SK-N-SH treated with all-trans-retinoic acid at 6 μM for 48 hours (cell line): ENCODE results near the gene CCDC3.

Source experiments
- ATAC-seq: fragments of 200-7000 bp; cut with Tn5 transposase; 3 replicates; pipeline ENCODE4 v1.9.1; 2020; ENCODE audit warnings: mild to moderate bottlenecking, moderate library complexity
- ARNTL ChIP-seq: fragments of 450-650 bp; formaldehyde crosslinking; IDR thresholded peaks from 2 replicates; pipeline ENCODE4 v1.5.0; 2020; ENCODE audit warnings: low read depth, mild to moderate bottlenecking, moderate library complexity, borderline replicate concordance
- BACH2 ChIP-seq: fragments of 250-450 bp; sonication (Bioruptor Pico); IDR thresholded peaks from 2 replicates; pipeline ENCODE4 v1.9.0; 2021; ENCODE audit warnings: mild to moderate bottlenecking, borderline replicate concordance
- CSDC2 ChIP-seq: fragments of 250-450 bp; sonication (Bioruptor Pico); IDR thresholded peaks from 2 replicates; pipeline ENCODE4 v1.5.0; 2020; ENCODE audit warnings: mild to moderate bottlenecking, moderate library complexity
- ESRRG ChIP-seq: fragments of 250-450 bp; sonication (Bioruptor Pico); IDR thresholded peaks from 2 replicates; pipeline ENCODE4 v1.6.1; 2021; ENCODE audit warnings: mild to moderate bottlenecking
- GLIS3 ChIP-seq: fragments of 250-450 bp; sonication (Bioruptor Pico); IDR thresholded peaks from 2 replicates; pipeline ENCODE4 v1.5.0; 2020; ENCODE audit warnings: mild to moderate bottlenecking, moderate library complexity
- ISL1 ChIP-seq: fragments of 250-450 bp; sonication (Bioruptor Pico); IDR thresholded peaks from 2 replicates; pipeline ENCODE4 v2.1.2; 2022; ENCODE audit warnings: mild to moderate bottlenecking, moderate library complexity
- RARB ChIP-seq: fragments of 250-450 bp; sonication (Bioruptor Pico); IDR thresholded peaks from 2 replicates; pipeline ENCODE4 v1.8.0; 2021; ENCODE audit warnings: mild to moderate bottlenecking, moderate library complexity
- TCF4 ChIP-seq: fragments of 250-450 bp; sonication (Bioruptor Pico); IDR thresholded peaks from 2 replicates; pipeline ENCODE4 v1.8.0; 2021; ENCODE audit warnings: mild to moderate bottlenecking, moderate library complexity, borderline replicate concordance
- TOX ChIP-seq: fragments of 250-450 bp; sonication (Bioruptor Pico); IDR thresholded peaks from 2 replicates; pipeline ENCODE4 v1.8.0; 2021; ENCODE audit warnings: mild to moderate bottlenecking, moderate library complexity, borderline replicate concordance
- ZC3H10 ChIP-seq: fragments of 250-450 bp; sonication (Bioruptor Pico); IDR thresholded peaks from 2 replicates; pipeline ENCODE4 v1.5.1; 2021; ENCODE audit warnings: mild to moderate bottlenecking, moderate library complexity
- ZFP3 ChIP-seq: fragments of 250-450 bp; sonication (Bioruptor Pico); IDR thresholded peaks from 2 replicates; pipeline ENCODE4 v1.5.0; 2020; ENCODE audit warnings: mild to moderate bottlenecking, moderate library complexity
- ZFP30 ChIP-seq: fragments of 450-650 bp; formaldehyde crosslinking; IDR thresholded peaks from 2 replicates; pipeline ENCODE4 v1.5.0; 2022; ENCODE audit warnings: mild to moderate bottlenecking, moderate library complexity
- ZNF70 ChIP-seq: fragments of 450-650 bp; formaldehyde crosslinking; IDR thresholded peaks from 2 replicates; pipeline ENCODE4 v1.5.0; 2020; ENCODE audit warnings: mild to moderate bottlenecking, moderate library complexity
- ZNF8 ChIP-seq: fragments of 450-650 bp; formaldehyde crosslinking; IDR thresholded peaks from 2 replicates; pipeline ENCODE4 v1.5.0; 2020; ENCODE audit warnings: mild to moderate bottlenecking, moderate library complexity
- TF ChIP-seq, protein P1 (sequence below): fragments of 250-450 bp; sonication (Bioruptor Pico); IDR thresholded peaks from 2 replicates; pipeline ENCODE4 v1.5.1; 2021; ENCODE audit warnings: mild to moderate bottlenecking, moderate library complexity
- TF ChIP-seq, protein P2 (sequence below): fragments of 250-450 bp; sonication (Bioruptor Pico); IDR thresholded peaks from 2 replicates; pipeline ENCODE4 v1.5.1; 2020; ENCODE audit warnings: low read depth, mild to moderate bottlenecking, moderate library complexity
- TF ChIP-seq, protein P3 (sequence below): fragments of 250-450 bp; sonication (Bioruptor Pico); IDR thresholded peaks from 2 replicates; pipeline ENCODE4 v1.8.0; 2020; ENCODE audit warnings: mild to moderate bottlenecking, moderate library complexity, borderline replicate concordance
- TF ChIP-seq, protein P4 (sequence below): fragments of 250-450 bp; sonication (Bioruptor Pico); IDR thresholded peaks from 2 replicates; pipeline ENCODE4 v1.5.0; 2020; ENCODE audit warnings: mild to moderate bottlenecking, moderate library complexity
- TF ChIP-seq, protein P5 (sequence below): fragments of 250-450 bp; sonication (Bioruptor Pico); IDR thresholded peaks from 2 replicates; pipeline ENCODE4 v1.8.0; 2021; ENCODE audit warnings: low read depth, mild to moderate bottlenecking, moderate library complexity, borderline replicate concordance

CCDC3 gene

DNA sequence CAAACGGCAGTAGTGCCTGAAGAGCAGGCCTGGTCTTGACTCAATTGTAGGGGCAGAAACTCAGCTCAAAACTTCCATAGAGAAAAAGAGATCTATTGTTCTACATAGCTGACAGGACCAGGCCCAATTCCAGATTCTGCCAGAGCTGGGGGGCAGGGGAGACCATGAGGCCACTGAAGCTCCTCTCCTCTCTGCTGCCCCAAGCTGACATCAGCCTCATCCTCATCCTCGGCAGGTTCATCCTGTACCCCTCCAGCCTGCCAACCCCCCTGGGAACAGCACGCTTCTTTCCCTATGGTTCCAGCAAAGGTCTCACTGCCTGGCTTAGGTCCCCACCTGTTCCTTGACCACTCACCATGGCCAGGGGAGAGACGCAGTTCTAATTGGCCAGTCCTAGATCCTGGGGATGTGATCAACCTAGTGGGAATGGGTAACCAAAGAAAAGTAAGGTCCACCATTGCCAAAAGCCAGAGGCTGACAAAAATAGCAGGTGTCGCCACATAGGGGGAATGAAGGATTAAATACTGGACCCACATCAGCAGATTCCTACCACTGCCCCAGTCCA is 42.9 kb downstream of the CCDC3 start:
- ATAC-seq, result no peak
- TF ChIP-seq ISL1 (no peak), RARB (CRISPR knock-in tag) (no peak), ZFP3 (CRISPR knock-in tag) (no peak), ZNF70 (CRISPR knock-in tag) (no peak), ESRRG (CRISPR knock-in tag) (no peak), GLIS3 (CRISPR knock-in tag) (no peak), CSDC2 (CRISPR knock-in tag) (no peak)
- TF ChIP-seq, protein P1, sequence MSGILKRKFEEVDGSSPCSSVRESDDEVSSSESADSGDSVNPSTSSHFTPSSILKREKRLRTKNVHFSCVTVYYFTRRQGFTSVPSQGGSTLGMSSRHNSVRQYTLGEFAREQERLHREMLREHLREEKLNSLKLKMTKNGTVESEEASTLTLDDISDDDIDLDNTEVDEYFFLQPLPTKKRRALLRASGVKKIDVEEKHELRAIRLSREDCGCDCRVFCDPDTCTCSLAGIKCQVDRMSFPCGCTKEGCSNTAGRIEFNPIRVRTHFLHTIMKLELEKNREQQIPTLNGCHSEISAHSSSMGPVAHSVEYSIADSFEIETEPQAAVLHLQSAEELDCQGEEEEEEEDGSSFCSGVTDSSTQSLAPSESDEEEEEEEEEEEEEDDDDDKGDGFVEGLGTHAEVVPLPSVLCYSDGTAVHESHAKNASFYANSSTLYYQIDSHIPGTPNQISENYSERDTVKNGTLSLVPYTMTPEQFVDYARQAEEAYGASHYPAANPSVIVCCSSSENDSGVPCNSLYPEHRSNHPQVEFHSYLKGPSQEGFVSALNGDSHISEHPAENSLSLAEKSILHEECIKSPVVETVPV (CRISPR knock-in tag), result no peak
- TF ChIP-seq, protein P2, sequence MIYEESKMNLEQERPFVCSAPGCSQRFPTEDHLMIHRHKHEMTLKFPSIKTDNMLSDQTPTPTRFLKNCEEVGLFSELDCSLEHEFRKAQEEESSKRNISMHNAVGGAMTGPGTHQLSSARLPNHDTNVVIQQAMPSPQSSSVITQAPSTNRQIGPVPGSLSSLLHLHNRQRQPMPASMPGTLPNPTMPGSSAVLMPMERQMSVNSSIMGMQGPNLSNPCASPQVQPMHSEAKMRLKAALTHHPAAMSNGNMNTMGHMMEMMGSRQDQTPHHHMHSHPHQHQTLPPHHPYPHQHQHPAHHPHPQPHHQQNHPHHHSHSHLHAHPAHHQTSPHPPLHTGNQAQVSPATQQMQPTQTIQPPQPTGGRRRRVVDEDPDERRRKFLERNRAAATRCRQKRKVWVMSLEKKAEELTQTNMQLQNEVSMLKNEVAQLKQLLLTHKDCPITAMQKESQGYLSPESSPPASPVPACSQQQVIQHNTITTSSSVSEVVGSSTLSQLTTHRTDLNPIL (CRISPR knock-in tag), result no peak

DNA sequence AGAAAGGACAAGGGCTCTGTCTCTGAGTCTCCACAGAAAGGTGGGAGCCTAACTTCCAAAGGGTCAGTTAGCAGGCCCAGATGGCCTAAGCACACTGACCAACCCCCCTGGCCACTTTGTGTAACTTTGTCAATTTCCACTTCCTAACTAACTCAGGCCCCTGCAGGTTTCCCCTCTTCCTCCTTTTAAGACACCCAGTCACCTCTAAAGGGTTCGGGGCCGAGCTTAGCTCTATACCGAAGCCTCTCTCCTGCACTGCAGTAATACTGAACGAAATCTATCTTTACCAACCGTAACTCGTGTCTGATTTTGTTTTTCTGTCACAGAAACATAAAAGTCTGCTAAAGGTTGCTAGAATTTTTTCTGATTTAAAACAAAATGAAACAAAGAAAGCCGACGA is 44.4 kb downstream of the CCDC3 start:
- ATAC-seq, result no peak
- TF ChIP-seq ZC3H10 (CRISPR knock-in tag), result no peak
- TF ChIP-seq ZFP30, result no peak
- no peak for TF ChIP-seq BACH2 (CRISPR knock-in tag)
- no peak for TF ChIP-seq ZNF70 (CRISPR knock-in tag)
- TF ChIP-seq, protein P1 (CRISPR knock-in tag), result no peak
- TF ChIP-seq, protein P3, sequence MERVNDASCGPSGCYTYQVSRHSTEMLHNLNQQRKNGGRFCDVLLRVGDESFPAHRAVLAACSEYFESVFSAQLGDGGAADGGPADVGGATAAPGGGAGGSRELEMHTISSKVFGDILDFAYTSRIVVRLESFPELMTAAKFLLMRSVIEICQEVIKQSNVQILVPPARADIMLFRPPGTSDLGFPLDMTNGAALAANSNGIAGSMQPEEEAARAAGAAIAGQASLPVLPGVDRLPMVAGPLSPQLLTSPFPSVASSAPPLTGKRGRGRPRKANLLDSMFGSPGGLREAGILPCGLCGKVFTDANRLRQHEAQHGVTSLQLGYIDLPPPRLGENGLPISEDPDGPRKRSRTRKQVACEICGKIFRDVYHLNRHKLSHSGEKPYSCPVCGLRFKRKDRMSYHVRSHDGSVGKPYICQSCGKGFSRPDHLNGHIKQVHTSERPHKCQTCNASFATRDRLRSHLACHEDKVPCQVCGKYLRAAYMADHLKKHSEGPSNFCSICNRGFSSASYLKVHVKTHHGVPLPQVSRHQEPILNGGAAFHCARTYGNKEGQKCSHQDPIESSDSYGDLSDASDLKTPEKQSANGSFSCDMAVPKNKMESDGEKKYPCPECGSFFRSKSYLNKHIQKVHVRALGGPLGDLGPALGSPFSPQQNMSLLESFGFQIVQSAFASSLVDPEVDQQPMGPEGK, result no peak
- TF ChIP-seq TCF4, result no peak
- TF ChIP-seq, protein P4, sequence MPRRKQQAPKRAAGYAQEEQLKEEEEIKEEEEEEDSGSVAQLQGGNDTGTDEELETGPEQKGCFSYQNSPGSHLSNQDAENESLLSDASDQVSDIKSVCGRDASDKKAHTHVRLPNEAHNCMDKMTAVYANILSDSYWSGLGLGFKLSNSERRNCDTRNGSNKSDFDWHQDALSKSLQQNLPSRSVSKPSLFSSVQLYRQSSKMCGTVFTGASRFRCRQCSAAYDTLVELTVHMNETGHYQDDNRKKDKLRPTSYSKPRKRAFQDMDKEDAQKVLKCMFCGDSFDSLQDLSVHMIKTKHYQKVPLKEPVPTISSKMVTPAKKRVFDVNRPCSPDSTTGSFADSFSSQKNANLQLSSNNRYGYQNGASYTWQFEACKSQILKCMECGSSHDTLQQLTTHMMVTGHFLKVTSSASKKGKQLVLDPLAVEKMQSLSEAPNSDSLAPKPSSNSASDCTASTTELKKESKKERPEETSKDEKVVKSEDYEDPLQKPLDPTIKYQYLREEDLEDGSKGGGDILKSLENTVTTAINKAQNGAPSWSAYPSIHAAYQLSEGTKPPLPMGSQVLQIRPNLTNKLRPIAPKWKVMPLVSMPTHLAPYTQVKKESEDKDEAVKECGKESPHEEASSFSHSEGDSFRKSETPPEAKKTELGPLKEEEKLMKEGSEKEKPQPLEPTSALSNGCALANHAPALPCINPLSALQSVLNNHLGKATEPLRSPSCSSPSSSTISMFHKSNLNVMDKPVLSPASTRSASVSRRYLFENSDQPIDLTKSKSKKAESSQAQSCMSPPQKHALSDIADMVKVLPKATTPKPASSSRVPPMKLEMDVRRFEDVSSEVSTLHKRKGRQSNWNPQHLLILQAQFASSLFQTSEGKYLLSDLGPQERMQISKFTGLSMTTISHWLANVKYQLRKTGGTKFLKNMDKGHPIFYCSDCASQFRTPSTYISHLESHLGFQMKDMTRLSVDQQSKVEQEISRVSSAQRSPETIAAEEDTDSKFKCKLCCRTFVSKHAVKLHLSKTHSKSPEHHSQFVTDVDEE (CRISPR knock-in tag), result no peak
- TF ChIP-seq, protein P2 (CRISPR knock-in tag), result no peak
- TF ChIP-seq ISL1, result no peak
- no peak for TF ChIP-seq ZNF8 (CRISPR knock-in tag)
- TF ChIP-seq, protein P5, sequence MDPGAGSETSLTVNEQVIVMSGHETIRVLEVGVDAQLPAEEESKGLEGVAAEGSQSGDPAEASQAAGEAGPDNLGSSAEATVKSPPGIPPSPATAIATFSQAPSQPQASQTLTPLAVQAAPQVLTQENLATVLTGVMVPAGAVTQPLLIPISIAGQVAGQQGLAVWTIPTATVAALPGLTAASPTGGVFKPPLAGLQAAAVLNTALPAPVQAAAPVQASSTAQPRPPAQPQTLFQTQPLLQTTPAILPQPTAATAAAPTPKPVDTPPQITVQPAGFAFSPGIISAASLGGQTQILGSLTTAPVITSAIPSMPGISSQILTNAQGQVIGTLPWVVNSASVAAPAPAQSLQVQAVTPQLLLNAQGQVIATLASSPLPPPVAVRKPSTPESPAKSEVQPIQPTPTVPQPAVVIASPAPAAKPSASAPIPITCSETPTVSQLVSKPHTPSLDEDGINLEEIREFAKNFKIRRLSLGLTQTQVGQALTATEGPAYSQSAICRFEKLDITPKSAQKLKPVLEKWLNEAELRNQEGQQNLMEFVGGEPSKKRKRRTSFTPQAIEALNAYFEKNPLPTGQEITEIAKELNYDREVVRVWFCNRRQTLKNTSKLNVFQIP (CRISPR knock-in tag), result no peak
- no peak for TF ChIP-seq TOX (CRISPR knock-in tag)
- TF ChIP-seq RARB (CRISPR knock-in tag), result no peak
- no peak for TF ChIP-seq ZFP3 (CRISPR knock-in tag)
- TF ChIP-seq ESRRG (CRISPR knock-in tag), result no peak
- no peak for TF ChIP-seq ARNTL (CRISPR knock-in tag)
- no peak for TF ChIP-seq GLIS3 (CRISPR knock-in tag)
- TF ChIP-seq CSDC2 (CRISPR knock-in tag), result no peak
- TF ChIP-seq, all 23 proteins: peak for 0
